Mammary epithelial cell (primary cell): ENCODE results near the gene CTAGE4.

Source experiments
- EZH2 ChIP-seq: IDR thresholded peaks from 2 replicates; pipeline ENCODE4 v1.6.1; 2012; ENCODE audit warnings: low read length, inconsistent platforms, borderline replicate concordance
- TF ChIP-seq, protein P1 (sequence below), 2 donors: IDR thresholded peaks in 1 of 2; conservative IDR thresholded peaks in 1 of 2; 2 replicates each; pipeline ENCODE4 v1.5.1; 2011 to 2012; ENCODE audit warnings: inconsistent platforms in 2 of 2, low read length in 2 of 2, mild to moderate bottlenecking in 2 of 2, control low read depth in 1 of 2, low read depth in 1 of 2; ENCODE audit not compliant: insufficient read depth in 1 of 2; ENCODE audit errors: extremely low read depth in 1 of 2

DNA sequence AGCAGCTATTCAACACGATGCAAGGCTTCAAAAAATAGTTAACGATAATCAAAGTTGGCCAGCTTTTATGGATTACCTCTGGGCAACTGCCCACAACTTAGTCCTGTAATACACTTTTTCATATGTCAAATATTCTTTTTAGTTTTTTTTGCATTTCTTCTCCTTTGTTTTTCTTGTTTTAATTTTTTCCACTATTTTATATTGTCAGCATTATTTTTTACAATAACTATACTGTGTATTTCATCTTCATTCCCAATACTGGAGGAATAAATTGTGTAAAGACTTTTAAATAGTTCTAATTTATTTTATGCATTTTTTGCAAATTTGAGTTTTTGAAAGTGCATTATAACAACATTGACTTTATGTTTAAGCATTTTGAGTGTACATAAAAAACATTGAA is 18.5 kb upstream of the CTAGE4 start:
- TF ChIP-seq, protein P1, sequence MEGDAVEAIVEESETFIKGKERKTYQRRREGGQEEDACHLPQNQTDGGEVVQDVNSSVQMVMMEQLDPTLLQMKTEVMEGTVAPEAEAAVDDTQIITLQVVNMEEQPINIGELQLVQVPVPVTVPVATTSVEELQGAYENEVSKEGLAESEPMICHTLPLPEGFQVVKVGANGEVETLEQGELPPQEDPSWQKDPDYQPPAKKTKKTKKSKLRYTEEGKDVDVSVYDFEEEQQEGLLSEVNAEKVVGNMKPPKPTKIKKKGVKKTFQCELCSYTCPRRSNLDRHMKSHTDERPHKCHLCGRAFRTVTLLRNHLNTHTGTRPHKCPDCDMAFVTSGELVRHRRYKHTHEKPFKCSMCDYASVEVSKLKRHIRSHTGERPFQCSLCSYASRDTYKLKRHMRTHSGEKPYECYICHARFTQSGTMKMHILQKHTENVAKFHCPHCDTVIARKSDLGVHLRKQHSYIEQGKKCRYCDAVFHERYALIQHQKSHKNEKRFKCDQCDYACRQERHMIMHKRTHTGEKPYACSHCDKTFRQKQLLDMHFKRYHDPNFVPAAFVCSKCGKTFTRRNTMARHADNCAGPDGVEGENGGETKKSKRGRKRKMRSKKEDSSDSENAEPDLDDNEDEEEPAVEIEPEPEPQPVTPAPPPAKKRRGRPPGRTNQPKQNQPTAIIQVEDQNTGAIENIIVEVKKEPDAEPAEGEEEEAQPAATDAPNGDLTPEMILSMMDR (conservative IDR thresholded peaks at IDR 0.05 in 1 of 2, IDR thresholded peaks at IDR 0.05 in 1 of 2; ENCODE audit: extremely low read depth in 1 of 2, insufficient read depth in 1 of 2, low read depth in 1 of 2, low read length in 2 of 2) = no peak
- no peak for TF ChIP-seq EZH2
